Measurements from ENCODE around the gene CFAP410. TPM values are rescaled to one million over a fixed set of nuclear protein-coding genes. Genes with fewer than 3 reads are reported as not detected.

Gene CFAP410
- total RNA-seq, 8 experiments from 2014 or later, result 12.5 to 19.0 (median 16.7) TPM

DNA sequence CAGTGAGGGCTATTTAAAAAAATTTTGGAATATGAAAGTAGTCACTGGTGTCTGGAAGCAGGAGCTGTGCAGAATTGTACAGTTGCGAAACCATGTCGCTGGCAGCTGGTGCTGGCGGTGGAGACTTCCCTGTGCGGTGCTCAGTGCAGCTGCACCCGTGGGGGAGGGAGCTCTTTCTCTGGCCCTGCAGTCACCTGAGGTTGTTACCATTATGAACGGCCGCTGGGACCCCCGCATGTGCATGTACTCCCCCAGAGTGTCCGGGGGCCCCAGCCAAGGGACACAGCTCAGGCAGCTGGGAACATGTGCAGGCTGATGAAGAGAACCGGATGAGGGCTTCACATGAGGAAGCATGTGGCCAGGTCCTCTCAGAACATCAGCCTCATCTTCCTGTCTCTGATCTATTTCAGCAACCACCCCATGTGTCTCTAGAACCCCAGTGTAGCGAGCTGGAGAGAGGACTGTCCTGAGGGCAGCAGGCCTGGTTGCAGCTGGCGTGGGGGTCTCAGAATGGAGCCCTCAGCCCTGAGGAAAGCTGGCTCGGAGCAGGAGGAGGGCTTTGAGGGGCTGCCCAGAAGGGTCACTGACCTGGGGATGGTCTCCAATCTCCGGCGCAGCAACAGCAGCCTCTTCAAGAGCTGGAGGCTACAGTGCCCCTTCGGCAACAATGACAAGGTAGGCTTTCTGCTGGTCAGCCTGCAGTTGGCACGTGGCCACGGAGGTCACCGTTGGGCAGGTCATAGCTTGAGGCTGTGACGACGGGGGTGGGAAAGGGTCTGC, 14.2 kb upstream of the CFAP410 start, which contains the start of gene TRPM2:
TSS of gene TRPM2 (plus strand) at position 431 of the 780 bp plus-strand sequence. CDS start at position 511, 80 bp downstream.
- 0 to 93% (median 63%) methylated on average over 1 to 8 of the region's 21 CpGs; no CpG with 5 or more reads in 3 of the 10 experiments for WGBS, 10 experiments
- in situ Hi-C loops (cut with MboI; ENCODE audit: low pct_unique_long_range_greater_than_20kb in 2 of 9, low sequenced_read_pairs in 9 of 9, unreplicated experiment in 9 of 9), result loop anchor here in 1 of 9 experiments (10.0 kb wide), 1 partner anchor 121 kb away; no protein-coding TSS in a partner anchor
- peaks cover 0 to 4% of the 10 kb centered on the region in 2 donors for H3K4me1 ChIP-seq (replicated peaks in 1 of 2)
- ATAC-seq (replicated peaks in 6 of 8), result peak in 2 of 8 experiments; percentile 26 to 48
- no peak within 1 kb of the TSS for H3K27ac ChIP-seq
- no peak within 1 kb of the TSS for H3K4me3 ChIP-seq

DNA sequence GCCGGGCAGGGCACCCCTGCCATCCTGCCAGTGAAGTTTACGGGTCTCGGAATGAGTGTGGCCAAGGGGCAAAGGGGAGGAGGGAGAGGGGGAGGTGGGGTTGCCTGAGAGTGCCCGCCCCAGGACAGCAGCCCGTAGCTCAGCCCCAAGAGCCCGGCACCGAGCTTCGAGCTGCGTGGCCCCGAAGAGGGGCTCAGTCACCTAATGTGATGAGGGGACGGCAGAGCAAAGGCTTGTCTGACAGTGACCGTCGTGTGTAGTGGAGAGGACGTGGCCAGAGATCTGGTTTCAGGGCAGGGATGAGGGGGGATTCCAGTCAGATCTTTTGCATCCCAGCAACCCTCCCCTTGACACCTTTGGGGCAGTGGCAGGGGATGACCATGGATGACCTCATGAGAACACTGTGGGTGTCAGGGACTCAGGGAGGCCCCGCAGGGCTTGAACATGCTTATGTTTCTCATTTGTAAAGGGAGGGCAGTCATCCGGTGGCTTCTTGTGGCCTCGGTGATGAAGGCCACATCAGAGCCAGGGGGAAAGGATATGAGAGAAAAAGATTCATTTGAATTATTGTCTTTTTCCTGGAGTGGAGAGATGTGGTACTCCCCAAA, 13.2 kb upstream of the CFAP410 start:
- WGBS, 10 experiments, result 43 to 95% (median 74%) methylated on average over 1 to 6 of the region's 17 CpGs; no CpG with 5 or more reads in 3 of the 10 experiments
- in situ Hi-C loops (cut with MboI; ENCODE audit: low pct_unique_long_range_greater_than_20kb in 2 of 9, low sequenced_read_pairs in 9 of 9, unreplicated experiment in 9 of 9), result loop anchor here in 1 of 9 experiments (10.0 kb wide), 1 partner anchor 122 kb away; no protein-coding TSS in a partner anchor
- ATAC-seq (replicated peaks in 6 of 8), result no peak

DNA sequence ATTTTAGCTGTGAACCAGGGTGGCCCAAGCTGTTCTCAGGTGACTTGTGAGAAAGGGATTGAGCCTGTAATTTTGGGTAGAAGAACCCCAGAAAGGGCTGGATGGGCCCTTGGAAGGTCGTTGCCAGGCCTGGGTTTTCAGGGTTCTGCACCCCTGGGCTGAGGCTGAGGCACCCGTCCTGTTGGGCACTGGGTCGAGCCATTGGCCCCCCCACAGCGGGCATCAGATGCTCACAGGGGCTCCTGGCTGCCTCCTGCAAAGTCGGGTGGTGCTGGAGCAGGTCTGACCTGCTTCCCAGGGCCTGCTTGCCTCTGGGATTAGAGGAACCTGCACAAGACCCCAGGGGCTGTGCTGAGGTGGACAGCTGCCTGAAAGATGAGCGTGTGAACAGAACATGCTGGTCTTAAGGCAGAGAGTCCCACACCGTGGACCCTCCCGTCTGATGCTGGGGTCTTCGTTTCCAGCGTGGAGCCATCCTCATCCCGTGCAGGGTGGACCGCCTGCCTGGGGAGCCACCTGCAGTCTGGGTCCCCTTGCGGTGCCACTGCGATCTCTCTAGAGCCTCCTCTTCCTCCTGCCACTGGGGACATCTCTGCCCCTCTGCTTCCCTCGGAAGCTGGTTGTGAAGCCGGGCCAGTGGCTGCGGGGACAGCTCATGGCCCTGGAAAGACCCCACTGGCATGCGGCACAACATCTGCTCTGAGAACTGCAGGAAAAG, 12.5 kb upstream of the CFAP410 start:
- Histone ChIP-seq H3K4me1 (replicated peaks in 1 of 2) (peaks cover 6 to 7% of the 10 kb centered on the region in 2 donors), H3K27ac (no peak overlapping the region), H3K4me3 (no peak overlapping the region)
- whole genome bisulfite sequencing, 10 experiments, result 0 to 100% (median 68%) methylated on average over 1 to 12 of the region's 18 CpGs; no CpG with 5 or more reads in 3 of the 10 experiments
- ATAC-seq (replicated peaks in 6 of 8), result no peak
- in situ Hi-C loops (cut with MboI; ENCODE audit: low pct_unique_long_range_greater_than_20kb in 2 of 9, low sequenced_read_pairs in 9 of 9, unreplicated experiment in 9 of 9), result loop anchor here in 1 of 9 experiments (10.0 kb wide), 1 partner anchor 123 kb away; no protein-coding TSS in a partner anchor

More for the DNA sequence above, 13.2 kb upstream of the CFAP410 start:
- Histone ChIP-seq H3K4me1 (replicated peaks in 1 of 2) (peaks cover 6 to 7% of the 10 kb centered on the region in 2 donors), H3K27ac (no peak overlapping the region), H3K4me3 (no peak overlapping the region)

- WGBS, 10 experiments, result 3 to 72% methylated on average over 5 of the region's 42 CpGs; no CpG with 5 or more reads in 8 of the 10 experiments
- ATAC-seq (replicated peaks in 6 of 8), result peak in 1 of 8 experiments; percentile 3
- H3K4me3 ChIP-seq, result no peak overlapping the region
- H3K4me1 ChIP-seq (replicated peaks in 1 of 2), result peaks cover 6 to 7% of the 10 kb centered on the region in 2 donors
- in situ Hi-C loops (cut with MboI; ENCODE audit: low pct_unique_long_range_greater_than_20kb in 2 of 9, low sequenced_read_pairs in 9 of 9, unreplicated experiment in 9 of 9), result loop anchor here in 1 of 9 experiments (10.0 kb wide), 1 partner anchor 124 kb away; no protein-coding TSS in a partner anchor
- no peak overlapping the region for H3K27ac ChIP-seq
Measured at GRCh38 chr21:44350773-44351481, 11.7 kb upstream of the CFAP410 start.

DNA sequence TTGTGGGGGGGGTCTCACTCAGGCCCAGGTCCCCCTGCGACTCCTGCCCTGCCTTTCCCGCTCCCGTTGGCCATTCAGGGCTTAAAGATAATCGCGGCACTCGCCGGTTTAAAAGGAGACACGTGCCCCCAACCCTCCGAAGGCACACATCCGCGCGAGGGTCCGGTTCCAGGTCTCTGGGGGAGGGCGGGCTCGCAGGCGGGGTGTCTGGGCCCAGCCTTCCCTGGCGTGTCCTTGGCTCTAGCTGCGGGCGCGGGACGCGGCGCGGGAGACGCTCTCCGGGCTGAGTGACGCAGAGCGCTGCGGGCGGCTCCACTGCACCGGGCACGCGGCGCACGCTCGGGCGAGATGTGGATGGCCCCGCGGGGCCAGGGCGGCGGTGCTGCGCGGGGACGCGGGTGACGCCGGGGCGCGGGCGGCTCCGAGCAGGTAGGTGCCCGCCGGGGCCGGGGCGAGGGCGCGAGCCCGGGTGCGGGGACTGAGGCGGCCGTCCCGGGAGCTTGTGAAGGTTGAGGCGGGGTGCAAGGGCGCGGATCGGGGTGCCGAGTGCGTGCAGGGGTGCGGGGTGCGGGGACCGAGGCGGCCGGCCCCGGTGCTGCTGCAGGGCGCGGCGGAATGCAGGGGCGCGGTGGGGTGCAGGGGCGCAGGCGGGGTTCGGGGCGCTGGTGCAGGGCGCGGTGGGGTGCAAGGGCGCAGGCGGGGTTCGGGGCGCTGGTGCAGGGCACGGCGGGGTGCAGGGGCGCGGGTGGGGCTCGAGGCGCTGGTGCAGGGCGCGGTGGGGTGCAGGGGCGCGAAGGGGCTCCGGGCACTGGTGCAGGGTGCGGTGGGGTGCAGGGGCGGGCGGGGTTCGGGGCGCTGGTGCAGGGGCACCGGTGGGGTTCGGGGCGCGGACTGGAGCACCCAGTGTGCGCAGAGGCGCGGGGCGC, 10.9 kb upstream of the CFAP410 start:
- Histone ChIP-seq H3K4me3 (peak overlapping the region in 4 of 5 donors; percentile 9 to 28 (median 12)), H3K27ac (no peak overlapping the region), H3K4me1 (replicated peaks in 1 of 2) (peaks cover 6 to 9% of the 10 kb centered on the region in 2 donors)
- WGBS, 10 experiments, result 0% methylated on average over 4 of the region's 113 CpGs; no CpG with 5 or more reads in 9 of the 10 experiments
- peak in 6 of 8 experiments; percentile 29 to 67 (median 55) for ATAC-seq (replicated peaks in 6 of 8)
- in situ Hi-C loops (cut with MboI; ENCODE audit: low pct_unique_long_range_greater_than_20kb in 2 of 9, low sequenced_read_pairs in 9 of 9, unreplicated experiment in 9 of 9), result loop anchor here in 2 of 9 experiments (10.0 to 25.0 kb wide), 2 partner anchors 125 to 437 kb away; no protein-coding TSS in a partner anchor

- WGBS, 10 experiments, result 0 to 93% methylated on average over 1 to 3 of the region's 12 CpGs; no CpG with 5 or more reads in 8 of the 10 experiments
- H3K4me1 ChIP-seq (replicated peaks in 1 of 2), result peaks cover 6 to 14% of the 10 kb centered on the region in 2 donors
- no peak overlapping the region for H3K27ac ChIP-seq
- H3K4me3 ChIP-seq, result no peak overlapping the region
- ATAC-seq (replicated peaks in 6 of 8), result peak in 1 of 8 experiments; percentile 2
- in situ Hi-C loops (cut with MboI; ENCODE audit: low pct_unique_long_range_greater_than_20kb in 2 of 9, low sequenced_read_pairs in 9 of 9, unreplicated experiment in 9 of 9), result loop anchor here in 1 of 9 experiments (25.0 kb wide), 1 partner anchor 438 kb away; no protein-coding TSS in a partner anchor
Measured at GRCh38 chr21:44349416-44349846, 10.2 kb upstream of the CFAP410 start.

DNA sequence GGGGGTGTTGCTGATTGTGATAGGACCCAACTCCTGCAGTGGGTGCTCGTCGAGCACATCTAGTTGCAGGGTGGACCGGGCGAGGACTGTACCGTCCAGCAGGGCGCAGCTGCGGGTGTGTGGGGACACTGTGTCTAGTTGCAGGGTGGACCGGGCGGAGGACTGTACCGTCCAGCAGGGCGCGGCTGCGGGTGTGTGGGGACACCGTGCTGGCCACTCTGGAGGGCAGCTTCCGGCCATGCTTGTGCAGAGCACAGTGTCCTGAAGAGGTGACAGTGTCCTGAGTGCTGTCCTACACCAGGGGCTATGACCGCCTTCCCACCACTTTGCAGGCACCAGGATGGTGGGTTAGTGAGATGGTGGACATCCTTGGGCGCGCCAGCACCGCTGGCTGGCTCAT, 9.7 kb upstream of the CFAP410 start:
- Histone ChIP-seq H3K4me1 (replicated peaks in 1 of 2) (peaks cover 6 to 14% of the 10 kb centered on the region in 2 donors), H3K4me3 (no peak overlapping the region), H3K27ac (no peak overlapping the region)
- peak in 1 of 8 experiments; percentile 2 for ATAC-seq (replicated peaks in 6 of 8)
- 20 to 94% (median 84%) methylated on average over 1 to 4 of the region's 19 CpGs; no CpG with 5 or more reads in 6 of the 10 experiments for WGBS, 10 experiments
- in situ Hi-C loops (cut with MboI; ENCODE audit: low pct_unique_long_range_greater_than_20kb in 2 of 9, low sequenced_read_pairs in 9 of 9, unreplicated experiment in 9 of 9), result loop anchor here in 1 of 9 experiments (25.0 kb wide), 1 partner anchor 438 kb away; no protein-coding TSS in a partner anchor

- Histone ChIP-seq H3K27ac (no peak overlapping the region), H3K4me3 (no peak overlapping the region), H3K4me1 (replicated peaks in 1 of 2) (peaks cover 6 to 14% of the 10 kb centered on the region in 2 donors)
- WGBS, 10 experiments, result 13 to 100% (median 69%) methylated on average over 3 to 8 of the region's 22 CpGs; no CpG with 5 or more reads in 5 of the 10 experiments
- peak in 4 of 8 experiments; percentile 65 to 79 (median 72) for ATAC-seq (replicated peaks in 6 of 8)
- in situ Hi-C loops (cut with MboI; ENCODE audit: low pct_unique_long_range_greater_than_20kb in 2 of 9, low sequenced_read_pairs in 9 of 9, unreplicated experiment in 9 of 9), result loop anchor here in 1 of 9 experiments (25.0 kb wide), 1 partner anchor 439 kb away; no protein-coding TSS in a partner anchor
Measured at GRCh38 chr21:44347911-44348451, 8.8 kb upstream of the CFAP410 start.

DNA sequence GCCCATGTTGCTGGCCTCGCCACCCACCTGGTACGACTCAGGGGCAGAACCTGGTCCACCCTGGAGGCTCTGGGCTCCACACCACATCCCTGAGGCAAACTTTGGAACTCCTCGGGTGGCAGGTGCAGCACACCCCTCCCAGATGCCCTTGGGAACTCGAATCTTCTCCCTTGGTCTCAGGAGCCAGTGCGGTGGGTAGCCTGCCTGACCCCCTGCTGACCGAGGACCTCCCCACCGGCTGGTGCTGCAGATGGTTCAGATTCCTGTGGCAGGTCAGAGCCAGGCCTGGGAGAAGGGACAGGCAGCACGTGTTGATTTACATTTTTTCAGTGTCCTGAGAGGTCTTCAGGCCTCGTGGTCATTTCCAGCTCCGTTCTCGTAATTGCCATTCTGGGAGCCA, 6.3 kb upstream of the CFAP410 start:
- H3K4me3 ChIP-seq, result no peak overlapping the region
- WGBS, 10 experiments, result 58 to 60% (median 60%) methylated on average over 1 to 9 of the region's 11 CpGs; no CpG with 5 or more reads in 6 of the 10 experiments
- in situ Hi-C loops (cut with MboI; ENCODE audit: low pct_unique_long_range_greater_than_20kb in 2 of 9, low sequenced_read_pairs in 9 of 9, unreplicated experiment in 9 of 9), result loop anchor here in 1 of 9 experiments (25.0 kb wide), 1 partner anchor 442 kb away; no protein-coding TSS in a partner anchor
- ATAC-seq (replicated peaks in 6 of 8), result no peak
- no peak overlapping the region for H3K27ac ChIP-seq
- peaks cover 6 to 14% of the 10 kb centered on the region in 2 donors for H3K4me1 ChIP-seq (replicated peaks in 1 of 2)

DNA sequence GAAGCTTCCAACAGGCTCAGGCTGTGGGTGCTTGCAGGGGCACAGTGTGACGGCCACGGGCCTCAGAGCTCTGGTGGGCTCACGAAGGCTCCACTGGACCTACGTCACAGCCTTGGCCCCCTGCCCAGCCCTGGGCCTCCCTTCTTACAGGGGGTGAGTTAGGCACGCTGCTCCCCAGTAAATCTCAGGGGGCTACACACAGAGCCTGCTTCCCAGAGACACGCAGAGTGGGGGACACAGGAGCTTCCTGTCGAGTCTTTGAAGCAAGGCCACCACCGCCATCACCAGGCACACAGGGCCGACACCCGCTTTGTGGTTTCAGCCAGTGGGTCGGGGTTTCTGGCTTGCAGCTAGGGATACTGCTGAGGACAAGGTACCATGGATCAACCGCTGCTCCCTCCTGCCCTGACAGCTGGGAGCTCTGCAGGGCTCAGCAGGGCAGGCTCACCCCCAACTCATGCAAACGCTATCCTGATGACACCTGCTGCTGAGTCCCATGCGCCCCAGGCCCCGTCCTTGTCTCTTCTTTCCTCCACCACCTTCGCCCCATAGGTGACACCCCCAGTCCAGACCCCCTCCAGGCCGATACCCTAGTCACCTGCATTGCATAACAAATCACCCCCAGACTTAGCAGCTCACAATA, 5.5 kb upstream of the CFAP410 start:
- in situ Hi-C loops (cut with MboI; ENCODE audit: low pct_unique_long_range_greater_than_20kb in 2 of 9, low sequenced_read_pairs in 9 of 9, unreplicated experiment in 9 of 9), result loop anchor here in 1 of 9 experiments (25.0 kb wide), 1 partner anchor 443 kb away; no protein-coding TSS in a partner anchor
- ATAC-seq (replicated peaks in 6 of 8), result peak in 5 of 8 experiments; percentile 6 to 45 (median 20)
- H3K27ac ChIP-seq, result no peak overlapping the region
- no peak overlapping the region for H3K4me3 ChIP-seq
- peaks cover 14 to 16% of the 10 kb centered on the region in 2 donors for H3K4me1 ChIP-seq (replicated peaks in 1 of 2)
- WGBS, 10 experiments, result 70 to 90% (median 80%) methylated on average over 2 to 4 of the region's 17 CpGs; no CpG with 5 or more reads in 7 of the 10 experiments
